Renal cortex interstitium (tissue), 11 donors: ENCODE results near the gene FREM2. TPM values are rescaled to one million over a fixed set of nuclear protein-coding genes. Genes with fewer than 3 reads are reported as not detected.
A peak's percentile ranks its signal among the peaks of the same experiment; 100 is the strongest.

Source experiments
- DNase-seq, 11 donors: peaks; one replicate each; pipeline ENCODE4 v3.0.0-alpha.2; 2013; ENCODE audit warnings: low read depth in 9 of 11, low spot score in 4 of 11; ENCODE audit errors: extremely low read depth in 1 of 11
- polyA plus RNA-seq, 3 donors: library from polyadenylated mRNA; unstranded; fragments of 120-200 nt; gene quantifications; one replicate each; pipeline ENCODE4 v1.2.1, GENCODE V29; 2013; ENCODE audit not compliant: insufficient read length in 3 of 3

The FREM2 gene
- polyA plus RNA-seq, 3 donors = 43.7 to 47.7 (median 46.4) TPM

DNA sequence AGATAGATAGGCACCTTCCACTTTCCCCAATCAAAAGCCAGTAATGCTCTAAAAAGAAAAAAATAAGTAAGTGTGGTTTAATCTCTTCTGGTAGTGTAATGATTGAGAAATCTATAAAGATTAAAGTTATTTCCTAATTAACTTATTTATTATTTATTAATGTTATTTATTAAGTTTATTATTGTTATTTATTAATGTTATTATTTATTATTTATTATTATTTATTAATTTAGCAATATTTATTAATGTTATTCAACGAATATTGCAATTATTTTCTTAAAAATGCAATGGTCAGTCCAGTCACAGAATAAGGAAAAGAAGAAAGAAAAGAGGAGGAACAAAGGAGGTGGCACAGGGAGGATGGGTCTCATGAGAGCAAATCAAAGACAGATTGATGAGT lies 100.7 kb downstream of the FREM2 start:
- DNase-seq = no peak

DNA sequence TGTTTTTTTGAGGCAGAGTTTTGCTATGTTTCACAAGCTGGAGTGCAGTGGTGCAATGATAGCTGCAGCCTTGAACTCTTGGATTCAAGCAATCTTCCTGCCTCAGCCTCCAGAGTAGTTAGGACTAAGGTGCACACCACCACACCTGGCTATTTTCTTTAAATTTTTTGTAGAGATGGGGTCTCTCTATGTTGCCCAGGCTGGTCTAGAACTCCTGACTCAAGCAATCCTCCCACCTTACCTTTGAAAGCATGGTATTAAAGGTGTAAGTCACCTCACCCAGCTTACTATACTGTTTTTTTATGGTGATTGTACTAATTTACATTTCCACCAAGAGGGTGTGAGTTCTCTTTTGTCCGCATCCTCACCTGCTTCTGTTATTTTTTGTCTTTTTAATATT lies 110.0 kb downstream of the FREM2 start:
- DNase-seq = no peak

GRCh38 chr13:38803531-38803930 lies 116.7 kb downstream of the FREM2 start:
- no peak for DNase-seq

DNA sequence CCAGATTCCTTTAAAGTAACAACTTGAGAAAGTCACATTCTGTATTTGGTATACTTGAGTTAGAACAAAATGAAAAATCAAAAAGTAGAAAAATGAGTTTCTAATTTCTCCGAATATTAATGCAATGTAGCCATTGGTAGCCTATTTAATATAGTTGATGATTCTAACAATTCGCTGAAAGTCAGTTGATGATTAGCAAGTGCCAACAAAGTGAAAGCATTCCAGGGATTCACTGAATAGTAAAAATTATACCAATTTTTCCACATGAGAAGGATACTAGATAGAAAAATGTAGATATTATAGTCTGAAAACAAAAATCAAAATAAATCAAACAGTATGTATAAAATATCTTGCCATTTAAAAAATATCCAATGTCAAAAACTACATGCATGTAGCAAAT lies 117.2 kb downstream of the FREM2 start:
- DNase-seq = no peak

DNA sequence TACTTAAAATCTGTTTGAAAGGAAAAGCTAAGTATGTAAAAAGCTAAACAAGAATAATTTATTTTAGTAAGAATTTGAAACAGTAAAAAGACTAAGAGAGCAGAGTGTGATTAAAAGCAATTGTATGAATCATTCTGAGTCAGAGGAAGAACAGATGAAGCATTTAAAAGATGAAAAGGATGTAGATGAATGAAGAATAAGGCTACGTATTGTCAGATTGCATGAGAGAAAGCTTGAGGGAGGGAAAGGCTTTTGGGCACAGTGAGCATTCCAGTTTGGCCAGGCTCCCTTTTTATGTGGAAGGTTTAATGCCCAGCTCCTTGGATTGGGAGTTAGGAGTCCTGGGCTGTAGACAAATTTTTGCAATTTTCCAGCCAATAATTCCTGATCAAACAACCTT lies 117.7 kb downstream of the FREM2 start:
- DNase-seq = no peak

- no peak for DNase-seq
Observed at GRCh38 chr13:38814331-38814730, 127.5 kb downstream of the FREM2 start.

- peak in 9 of 11 donors; percentile 12 to 52 (median 22) for DNase-seq
Observed at GRCh38 chr13:38819053-38819452, 132.2 kb downstream of the FREM2 start.

GRCh38 chr13:38819596-38819995 lies 132.7 kb downstream of the FREM2 start:
- DNase-seq = no peak

DNA sequence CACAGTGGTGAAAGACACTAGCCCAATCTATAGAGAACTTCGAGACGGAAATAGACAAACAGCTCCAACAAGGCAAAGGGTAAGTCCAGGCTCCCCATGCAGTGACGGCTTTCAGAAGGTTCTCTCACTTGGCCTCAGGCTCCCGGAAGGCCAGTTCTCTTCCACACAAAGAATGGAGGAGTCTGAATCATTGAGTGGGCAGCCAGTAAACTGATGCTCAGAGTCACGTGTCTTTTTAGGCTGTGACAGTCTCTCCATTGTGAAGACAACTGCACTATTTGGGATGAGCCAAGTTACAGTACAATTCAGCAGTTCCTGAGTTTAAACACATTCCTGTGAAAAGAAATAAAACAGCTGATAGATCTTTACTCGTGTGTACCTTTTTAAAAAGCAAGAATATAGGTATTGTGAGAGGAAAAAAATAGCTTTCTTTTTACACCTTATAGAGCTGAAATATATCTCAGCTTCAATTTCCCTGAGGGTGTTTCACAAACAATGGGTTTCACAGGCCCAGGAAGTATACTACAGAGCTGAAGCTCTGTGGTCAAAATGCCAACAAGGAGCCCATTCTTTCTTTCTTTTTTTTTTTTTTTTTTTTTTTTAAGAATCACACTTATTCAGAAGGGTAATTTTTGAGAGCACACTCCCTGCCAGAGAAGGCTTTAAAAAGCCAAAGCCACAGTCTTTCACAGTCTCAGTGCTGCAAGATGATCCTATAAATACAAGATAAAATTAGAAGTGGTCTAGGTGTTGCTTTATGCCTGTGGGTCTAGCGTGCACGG lies 135.1 kb downstream of the FREM2 start:
- no peak for DNase-seq

- DNase-seq = no peak
Observed at GRCh38 chr13:38824342-38824741, 137.5 kb downstream of the FREM2 start.

DNA sequence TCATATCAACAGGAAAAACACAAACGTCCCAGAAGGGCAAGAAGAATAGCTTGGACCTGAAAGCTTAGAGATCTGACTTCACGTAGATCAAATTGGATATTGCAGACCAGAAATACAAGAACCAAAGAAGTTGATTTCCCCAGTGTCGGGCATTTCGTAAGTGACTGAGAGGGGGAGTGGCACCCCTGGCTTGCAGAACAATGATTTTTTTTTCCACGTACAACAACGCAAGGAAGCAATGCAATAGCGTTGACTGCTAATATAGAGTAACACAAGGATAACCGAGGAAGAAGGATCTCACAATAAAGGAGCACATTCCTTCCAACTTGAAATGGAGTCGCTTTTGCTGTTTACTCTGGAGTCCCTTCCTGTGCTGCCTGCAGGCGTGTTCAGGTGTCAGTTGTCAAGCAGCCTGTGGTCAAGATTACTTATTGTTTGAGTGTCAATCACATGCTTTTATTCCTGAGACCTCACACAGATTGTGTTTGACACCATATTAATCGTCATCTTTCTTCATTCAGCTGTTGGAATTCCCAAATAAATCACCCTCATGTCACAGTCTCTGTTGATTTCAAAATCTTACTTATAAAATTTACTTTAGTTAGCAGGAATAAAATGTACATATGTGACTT lies 139.4 kb downstream of the FREM2 start:
- no peak for DNase-seq

- DNase-seq = no peak
Observed at GRCh38 chr13:38830442-38831045, 143.7 kb downstream of the FREM2 start.

DNA sequence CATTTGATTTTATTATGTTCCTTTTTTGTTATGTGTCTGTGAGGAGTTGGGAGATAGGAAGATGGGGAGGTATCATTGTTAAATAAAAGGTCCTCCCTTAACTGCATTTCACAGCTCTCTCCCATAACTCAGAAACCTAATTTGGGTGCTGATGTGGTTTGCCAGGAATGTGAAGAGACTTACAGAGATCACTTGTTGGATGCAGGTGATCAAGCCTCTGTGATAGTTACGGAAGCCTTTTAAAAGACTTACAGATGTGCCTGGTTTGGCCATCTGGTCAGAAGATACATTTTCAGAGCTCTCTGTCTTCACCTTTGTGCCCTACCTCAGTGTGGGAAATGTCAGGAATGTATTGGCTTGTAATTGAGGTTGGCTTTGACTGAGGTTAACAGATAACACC lies 157.7 kb downstream of the FREM2 start:
- DNase-seq = no peak

DNA sequence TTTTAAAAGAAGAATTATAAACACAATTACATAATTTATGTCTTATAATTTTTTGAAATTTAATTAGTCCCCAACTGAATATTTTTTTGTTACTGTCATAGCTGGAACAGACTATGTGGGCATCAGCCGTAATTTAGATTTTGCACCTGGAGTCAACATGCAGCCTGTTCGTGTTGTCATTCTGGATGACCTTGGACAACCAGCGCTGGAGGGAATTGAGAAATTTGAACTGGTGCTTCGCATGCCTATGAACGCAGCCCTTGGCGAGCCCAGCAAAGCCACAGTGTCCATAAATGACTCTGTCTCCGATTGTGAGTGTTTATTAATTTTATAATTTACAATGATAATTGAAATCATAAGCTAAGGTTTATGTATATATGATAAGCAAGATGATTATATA lies 161.5 kb downstream of the FREM2 start:
- DNase-seq = no peak

DNA sequence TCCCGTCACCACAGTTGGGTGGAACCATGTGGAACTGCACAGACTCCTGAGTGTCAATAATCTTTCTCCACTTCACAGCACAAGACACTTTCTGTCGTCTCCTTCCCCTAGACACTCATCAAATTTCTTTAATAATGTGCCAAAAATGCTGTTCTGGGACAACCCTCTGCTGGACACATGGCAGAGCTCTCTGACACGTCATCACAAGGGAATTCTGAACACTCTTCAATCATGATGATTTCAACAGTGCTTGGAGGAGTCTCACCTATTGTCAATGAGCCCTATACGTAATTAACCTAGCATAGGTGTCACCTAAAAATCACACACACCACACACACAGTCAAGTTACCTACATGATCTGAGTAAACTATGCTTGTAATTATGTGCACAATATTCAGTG lies 162.4 kb downstream of the FREM2 start:
- DNase-seq = no peak

DNA sequence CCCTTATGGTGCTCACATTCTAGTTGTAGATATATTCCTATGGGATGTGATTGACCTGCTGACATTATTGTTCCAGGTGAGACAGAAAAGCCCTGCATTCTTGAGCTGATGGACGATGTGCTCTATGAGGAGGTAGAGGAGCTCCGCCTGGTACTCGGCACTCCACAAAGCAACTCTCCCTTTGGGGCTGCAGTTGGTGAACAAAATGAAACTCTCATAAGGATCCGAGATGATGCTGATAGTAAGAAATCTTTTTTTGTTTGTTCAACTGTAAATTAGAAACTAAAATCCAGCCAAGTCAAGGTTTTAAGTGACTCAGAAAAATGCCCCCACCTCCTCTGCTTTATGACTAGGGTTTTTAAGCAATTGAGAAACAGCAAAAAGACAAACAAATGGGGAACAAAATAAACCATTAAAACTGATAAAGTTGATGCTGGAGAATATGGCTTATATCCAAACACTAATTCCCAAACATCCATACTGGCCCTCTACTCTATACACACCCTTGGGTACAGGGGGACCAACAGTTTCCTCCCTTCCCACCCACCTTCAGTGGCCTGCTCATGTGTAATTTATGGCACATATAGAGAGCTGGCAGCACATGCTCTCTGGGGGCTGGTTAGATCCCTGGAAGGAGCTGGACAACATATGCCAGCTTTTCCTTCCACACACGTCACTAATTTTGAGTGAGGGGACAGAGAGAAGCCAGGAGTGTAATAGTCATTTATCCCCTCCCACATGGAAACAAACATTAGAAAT lies 164.2 kb downstream of the FREM2 start:
- DNase-seq = no peak

- no peak for DNase-seq
Observed at GRCh38 chr13:38854226-38854625, 167.3 kb downstream of the FREM2 start.

GRCh38 chr13:38856065-38856464 lies 169.2 kb downstream of the FREM2 start:
- DNase-seq = no peak

GRCh38 chr13:38862443-38862842 lies 175.6 kb downstream of the FREM2 start:
- DNase-seq = no peak

DNA sequence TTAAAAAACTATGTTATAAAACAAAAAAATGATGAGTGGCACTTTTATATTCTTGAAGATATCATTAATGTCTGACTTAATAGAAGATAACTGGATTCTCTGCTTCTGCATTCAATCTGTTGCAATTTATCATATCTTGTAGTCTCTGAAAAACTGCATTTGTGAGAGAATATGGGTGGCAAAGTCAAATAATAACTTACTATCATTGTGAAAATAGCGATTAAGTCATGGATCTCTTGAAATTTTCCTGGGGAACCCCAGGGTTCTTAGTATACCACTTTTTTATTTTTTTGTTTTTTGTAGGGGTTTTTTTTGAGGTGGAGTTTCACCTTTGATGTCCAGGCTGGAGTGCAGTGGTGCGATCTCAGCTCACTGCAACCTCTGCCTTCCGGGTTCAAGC lies 176.7 kb downstream of the FREM2 start:
- DNase-seq = no peak
